Suprapubic skin (tissue), 4 donors: ENCODE data around the gene GSTM1. TPM values are rescaled to one million over a fixed set of nuclear protein-coding genes. Genes with fewer than 3 reads are reported as not detected.

Source experiments
- DNase-seq, 2 donors: peaks; one replicate each; pipeline ENCODE4 v3.0.0-alpha.2; 2019; ENCODE audit warnings: low spot score in 2 of 2
- H3K27ac ChIP-seq: fragments of 200-600 bp; sonication (generic); one replicate; pipeline ENCODE4 v1.5.1; 2019
- H3K27me3 ChIP-seq: fragments of 200-600 bp; sonication (generic); one replicate; pipeline ENCODE4 v1.5.1; 2019
- H3K36me3 ChIP-seq: fragments of 200-600 bp; sonication (generic); one replicate; pipeline ENCODE4 v1.5.1; 2019
- H3K4me1 ChIP-seq: fragments of 200-600 bp; sonication (generic); one replicate; pipeline ENCODE4 v1.5.1; 2019
- H3K4me3 ChIP-seq: fragments of 200-600 bp; sonication (generic); one replicate; pipeline ENCODE4 v1.5.1; 2019; ENCODE audit warnings: mild to moderate bottlenecking
- H3K9me3 ChIP-seq: fragments of 200-600 bp; sonication (generic); one replicate; pipeline ENCODE4 v1.5.1; 2019
- EP300 ChIP-seq: sonication (generic); formaldehyde crosslinking; IDR thresholded peaks from one replicate; pipeline ENCODE4 v1.6.1; 2017; ENCODE audit warnings: antibody characterized with exemption
- POLR2A ChIP-seq, 2 donors: fragments of 450-650 bp; IDR thresholded peaks; one replicate each; pipeline ENCODE4 v1.6.1; 2017; ENCODE audit warnings: antibody characterized with exemption in 2 of 2, mild to moderate bottlenecking in 2 of 2, moderate library complexity in 2 of 2
- POLR2AphosphoS5 ChIP-seq, 3 donors: sonication (generic); formaldehyde crosslinking; IDR thresholded peaks; one replicate each; pipeline ENCODE4 v1.6.1; 2017; ENCODE audit warnings: antibody characterized with exemption in 3 of 3
- WGBS: methylation state at CpG from one replicate; pipeline ENCODE4 v1.1.5; 2018; 5-methylcytosine and 5-hydroxymethylcytosine counted together
- total RNA-seq, 4 donors: library from RNA; depleted of rRNA; stranded (reverse); fragments of >200 nt; gene quantifications; one replicate each; pipeline ENCODE4 v1.1.0, GENCODE V29; 2016
- TF ChIP-seq, protein P1 (sequence below), 2 donors: fragments of 200-600 bp in 1 of 2; fragments of 450-650 bp in 1 of 2; sonication (generic) in 1 of 2; IDR thresholded peaks; one replicate each; pipeline ENCODE4 v1.5.1; 2016 to 2019; ENCODE audit warnings: antibody characterized with exemption in 2 of 2, mild to moderate bottlenecking in 1 of 2, moderate library complexity in 1 of 2

GSTM1 gene
- total RNA-seq, 4 donors from 2014 or later, result 48.2 TPM; not detected in 3

DNA sequence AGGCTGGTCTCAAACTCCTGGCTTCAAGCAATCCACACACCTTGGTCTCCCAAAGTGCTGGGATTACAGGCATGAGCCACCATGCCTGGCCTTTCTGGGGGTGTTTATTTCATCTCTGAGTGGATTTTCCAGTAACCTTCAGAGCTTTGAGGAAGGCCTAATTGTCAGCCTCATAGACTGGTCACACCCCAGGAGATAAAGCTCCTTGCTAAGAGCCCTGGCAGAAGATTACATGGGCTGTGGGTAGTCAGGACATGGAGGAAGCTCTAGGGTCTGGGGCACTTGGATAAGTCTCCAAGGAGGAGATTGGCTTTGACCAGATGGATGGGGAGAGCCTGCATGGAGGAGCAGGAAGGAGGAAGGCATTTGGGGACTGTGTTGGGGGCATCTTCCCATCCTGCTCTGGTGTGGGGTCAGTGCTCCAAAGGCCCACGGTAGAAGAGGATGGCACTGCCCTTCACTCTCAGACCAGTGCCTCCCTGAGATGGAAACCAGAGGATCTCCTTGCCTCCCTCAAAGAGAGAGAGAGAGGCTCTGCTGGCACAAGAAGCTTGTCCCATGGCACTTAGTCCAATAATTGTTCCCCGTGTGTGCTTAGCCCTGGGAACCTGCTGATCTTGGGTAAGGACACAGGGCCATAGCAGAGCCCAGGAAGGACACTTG lies 46.4 kb upstream of the GSTM1 start:
- TF ChIP-seq, protein P1, sequence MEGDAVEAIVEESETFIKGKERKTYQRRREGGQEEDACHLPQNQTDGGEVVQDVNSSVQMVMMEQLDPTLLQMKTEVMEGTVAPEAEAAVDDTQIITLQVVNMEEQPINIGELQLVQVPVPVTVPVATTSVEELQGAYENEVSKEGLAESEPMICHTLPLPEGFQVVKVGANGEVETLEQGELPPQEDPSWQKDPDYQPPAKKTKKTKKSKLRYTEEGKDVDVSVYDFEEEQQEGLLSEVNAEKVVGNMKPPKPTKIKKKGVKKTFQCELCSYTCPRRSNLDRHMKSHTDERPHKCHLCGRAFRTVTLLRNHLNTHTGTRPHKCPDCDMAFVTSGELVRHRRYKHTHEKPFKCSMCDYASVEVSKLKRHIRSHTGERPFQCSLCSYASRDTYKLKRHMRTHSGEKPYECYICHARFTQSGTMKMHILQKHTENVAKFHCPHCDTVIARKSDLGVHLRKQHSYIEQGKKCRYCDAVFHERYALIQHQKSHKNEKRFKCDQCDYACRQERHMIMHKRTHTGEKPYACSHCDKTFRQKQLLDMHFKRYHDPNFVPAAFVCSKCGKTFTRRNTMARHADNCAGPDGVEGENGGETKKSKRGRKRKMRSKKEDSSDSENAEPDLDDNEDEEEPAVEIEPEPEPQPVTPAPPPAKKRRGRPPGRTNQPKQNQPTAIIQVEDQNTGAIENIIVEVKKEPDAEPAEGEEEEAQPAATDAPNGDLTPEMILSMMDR (IDR thresholded peaks at IDR 0.05), result no peak
- TF ChIP-seq POLR2AphosphoS5 (IDR thresholded peaks at IDR 0.05), result no peak
- no peak for TF ChIP-seq POLR2A (IDR thresholded peaks at IDR 0.05)
- TF ChIP-seq EP300, result no peak
- H3K27me3 ChIP-seq, result no peaks in the 10 kb centered on the region
- no peak for DNase-seq
- no peaks in the 10 kb centered on the region for H3K36me3 ChIP-seq
- H3K9me3 ChIP-seq, result no peaks in the 10 kb centered on the region
- H3K4me3 ChIP-seq, result no peak overlapping the region
- 75% methylated on average over 2 of the region's 2 CpGs for WGBS
- no peak overlapping the region for H3K27ac ChIP-seq
- H3K4me1 ChIP-seq, result peaks cover 17% of the 10 kb centered on the region

DNA sequence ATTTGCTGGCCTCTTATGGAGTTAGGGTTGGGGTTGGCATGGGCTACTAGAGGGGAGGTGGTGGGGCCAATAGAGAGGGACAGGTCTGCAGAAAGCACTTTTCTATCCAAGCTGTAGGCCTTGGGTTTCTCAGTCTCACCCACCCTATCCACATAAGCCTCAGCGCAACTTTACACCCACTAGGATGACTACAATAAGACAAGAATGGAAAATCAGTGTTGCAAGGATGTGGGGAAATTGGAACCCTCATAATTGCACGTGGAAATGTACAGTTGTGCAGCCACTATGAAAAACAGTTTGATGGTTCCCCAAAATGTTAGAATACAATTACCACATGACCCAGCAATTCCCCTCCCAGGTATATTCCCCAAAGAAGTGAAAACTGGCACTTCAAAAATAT lies 45.8 kb upstream of the GSTM1 start:
- Histone ChIP-seq H3K27ac (no peak overlapping the region), H3K9me3 (no peaks in the 10 kb centered on the region), H3K27me3 (no peaks in the 10 kb centered on the region), H3K36me3 (no peaks in the 10 kb centered on the region), H3K4me1 (peaks cover 11% of the 10 kb centered on the region), H3K4me3 (no peak overlapping the region)
- 78% methylated on average over 2 of the region's 2 CpGs for whole genome bisulfite sequencing
- TF ChIP-seq, protein P1 (IDR thresholded peaks at IDR 0.05), result no peak
- TF ChIP-seq EP300, result no peak
- no peak for DNase-seq

DNA sequence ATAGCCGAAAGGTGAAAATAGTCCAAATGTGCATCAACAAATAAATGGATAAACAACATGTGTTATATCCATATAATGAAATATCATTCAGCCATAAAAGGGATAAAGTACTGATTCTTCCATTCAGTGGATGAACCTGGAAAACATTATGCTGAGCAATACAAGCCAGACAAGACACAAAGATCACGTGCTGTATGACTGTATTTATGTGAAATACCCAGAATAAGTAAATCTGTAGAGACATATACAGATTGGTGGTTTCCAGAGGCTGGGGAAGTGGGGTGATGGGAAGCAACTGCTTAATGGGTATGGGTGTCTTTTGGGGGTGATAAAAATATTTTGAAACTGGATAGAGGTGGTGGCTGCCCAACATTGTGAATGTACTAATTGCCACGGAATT lies 45.0 kb upstream of the GSTM1 start:
- H3K9me3 ChIP-seq, result no peaks in the 10 kb centered on the region
- WGBS, result 62% methylated on average over 3 of the region's 3 CpGs
- no peaks in the 10 kb centered on the region for H3K36me3 ChIP-seq
- H3K4me3 ChIP-seq, result no peak overlapping the region
- no peak overlapping the region for H3K27ac ChIP-seq
- no peaks in the 10 kb centered on the region for H3K27me3 ChIP-seq
- H3K4me1 ChIP-seq, result peaks cover 11% of the 10 kb centered on the region
- TF ChIP-seq POLR2A (IDR thresholded peaks at IDR 0.05), result no peak
- TF ChIP-seq, protein P1 (IDR thresholded peaks at IDR 0.05), result no peak
- TF ChIP-seq EP300, result no peak
- no peak for TF ChIP-seq POLR2AphosphoS5 (IDR thresholded peaks at IDR 0.05)
- DNase-seq, result no peak

DNA sequence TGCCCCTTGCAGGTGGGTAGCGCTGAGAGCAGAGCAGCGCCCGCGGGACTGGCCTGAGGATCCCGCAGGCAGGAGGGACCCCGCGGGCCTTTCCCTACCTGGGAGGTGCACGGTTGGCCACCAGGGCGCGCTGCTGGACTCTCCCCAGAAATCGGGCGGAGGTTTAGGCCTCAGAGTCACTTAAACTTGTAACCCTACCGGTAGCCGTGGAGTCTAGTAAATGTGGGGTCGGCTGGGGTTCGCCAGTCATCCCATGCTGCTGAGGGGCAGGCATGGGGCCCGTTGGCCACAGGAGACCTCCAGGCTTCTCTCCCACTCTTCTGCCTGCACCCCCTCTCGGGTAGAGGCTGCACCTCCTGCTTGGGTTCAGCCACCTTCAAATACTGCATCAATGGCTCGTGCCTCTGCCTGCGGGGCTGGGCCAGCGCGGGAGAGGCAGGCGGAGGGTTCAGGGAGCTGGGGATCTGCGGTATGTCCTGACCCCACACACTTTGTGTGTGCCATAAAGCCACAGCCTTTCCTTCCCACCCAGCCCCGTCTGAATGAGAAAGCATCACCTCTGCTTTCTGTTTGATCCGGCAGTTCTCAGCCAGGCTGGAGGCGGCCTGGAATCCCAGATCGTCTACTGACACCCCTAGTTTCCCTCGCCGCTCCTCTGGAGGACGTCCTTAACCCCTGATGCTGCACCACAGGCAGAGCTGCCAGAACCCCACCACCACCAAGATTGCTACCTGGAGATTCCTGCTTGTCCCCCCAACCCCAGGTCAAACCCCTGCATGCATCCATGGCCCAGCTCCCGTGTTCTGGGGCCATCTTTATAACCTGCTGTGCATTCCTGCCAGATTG lies 44.0 kb upstream of the GSTM1 start:
- Histone ChIP-seq H3K4me1 (peaks cover 11% of the 10 kb centered on the region), H3K4me3 (no peak overlapping the region), H3K9me3 (no peaks in the 10 kb centered on the region), H3K36me3 (no peaks in the 10 kb centered on the region), H3K27me3 (no peaks in the 10 kb centered on the region), H3K27ac (no peak overlapping the region)
- whole genome bisulfite sequencing, result 48% methylated on average over 21 of the region's 32 CpGs
- DNase-seq, result peak in 1 of 2 donors; percentile 86
- no peak for TF ChIP-seq POLR2A (IDR thresholded peaks at IDR 0.05)
- TF ChIP-seq, protein P1 (IDR thresholded peaks at IDR 0.05), result peak; percentile 40 to 83

DNA sequence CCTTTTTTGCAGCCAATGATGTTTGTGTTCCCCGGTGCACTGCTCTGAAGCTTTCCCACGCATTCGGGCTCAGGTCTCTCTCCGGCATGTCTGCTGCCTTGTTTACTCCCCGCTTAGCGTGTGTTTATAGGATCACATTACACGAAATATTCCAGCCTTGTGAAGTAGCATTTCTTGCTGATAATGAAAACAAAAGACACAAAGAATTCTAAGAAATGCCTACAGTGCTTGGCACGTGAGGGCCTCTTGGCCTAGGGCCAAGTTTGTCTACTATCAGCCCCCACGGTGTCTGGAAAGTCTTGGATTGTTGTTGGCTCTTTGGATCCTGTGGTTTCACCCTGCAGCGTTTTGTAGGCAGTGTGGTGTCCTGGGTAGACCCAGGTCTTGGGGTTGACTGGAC lies 42.9 kb upstream of the GSTM1 start:
- no peaks in the 10 kb centered on the region for H3K36me3 ChIP-seq
- WGBS, result no CpG with 5 or more reads among the region's 10 CpGs
- no peak overlapping the region for H3K27ac ChIP-seq
- no peaks in the 10 kb centered on the region for H3K27me3 ChIP-seq
- no peak for DNase-seq
- TF ChIP-seq POLR2A (IDR thresholded peaks at IDR 0.05), result no peak
- TF ChIP-seq EP300, result no peak
- TF ChIP-seq, protein P1 (IDR thresholded peaks at IDR 0.05), result no peak
- TF ChIP-seq POLR2AphosphoS5 (IDR thresholded peaks at IDR 0.05), result no peak
- peaks cover 11% of the 10 kb centered on the region for H3K4me1 ChIP-seq
- H3K9me3 ChIP-seq, result no peaks in the 10 kb centered on the region
- no peak overlapping the region for H3K4me3 ChIP-seq
